PC-9 (cell line): ENCODE measurements around the gene GIGYF2.

Experiments used
- EZH2 ChIP-seq: fragments of 200-600 bp; sonication (generic); IDR thresholded peaks from 2 replicates; pipeline ENCODE4 v1.8.0; 2017; ENCODE audit warnings: antibody characterized with exemption, low read depth
- TF ChIP-seq, protein P1 (sequence below): fragments of 200-600 bp; sonication (generic); conservative IDR thresholded peaks from 2 replicates; pipeline ENCODE4 v1.6.1; 2017; ENCODE audit warnings: mixed run types, antibody characterized with exemption, mild to moderate bottlenecking, moderate library complexity

DNA sequence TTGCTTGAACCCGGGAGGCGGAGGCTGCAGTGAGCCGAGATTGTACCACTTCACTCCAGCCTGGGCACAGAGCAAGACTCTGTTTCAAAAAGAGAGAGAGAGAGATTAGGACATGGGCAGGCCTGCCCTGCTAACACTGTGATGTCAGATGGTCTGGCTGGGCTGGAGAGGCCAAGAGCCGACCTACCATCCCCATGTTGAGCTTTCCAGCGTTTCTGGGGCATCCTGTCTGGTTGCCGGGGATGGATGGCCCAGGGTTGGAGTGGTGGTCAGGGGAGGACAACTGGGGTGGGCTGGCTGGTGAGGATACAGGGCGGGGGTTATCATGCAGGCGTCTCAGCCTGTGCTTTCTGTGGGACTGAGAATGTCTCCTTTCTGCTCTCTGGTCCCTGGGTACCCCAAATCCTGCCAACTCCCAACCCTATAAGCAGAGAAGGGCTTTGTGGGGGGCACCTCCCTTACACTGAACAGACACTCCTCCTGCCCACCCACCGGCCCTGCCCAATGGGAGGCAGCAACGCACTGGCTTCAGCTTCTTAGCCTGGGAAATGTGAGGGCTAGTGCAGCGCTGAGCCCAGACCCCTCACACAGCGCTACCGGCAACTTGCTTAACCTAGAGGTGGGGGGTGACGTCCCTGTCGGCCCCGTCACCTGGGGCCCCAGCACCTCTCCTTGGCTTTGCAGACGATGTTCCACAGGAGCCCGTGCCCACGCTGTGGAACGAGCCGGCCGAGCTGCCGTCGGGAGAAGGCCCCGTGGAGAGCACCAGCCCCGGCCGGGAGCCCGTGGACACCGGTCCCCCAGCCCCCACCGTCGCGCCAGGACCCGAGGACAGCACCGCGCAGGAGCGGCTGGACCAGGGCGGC, 178.4 kb downstream of the GIGYF2 start:
- no peak for TF ChIP-seq EZH2
- TF ChIP-seq, protein P1, sequence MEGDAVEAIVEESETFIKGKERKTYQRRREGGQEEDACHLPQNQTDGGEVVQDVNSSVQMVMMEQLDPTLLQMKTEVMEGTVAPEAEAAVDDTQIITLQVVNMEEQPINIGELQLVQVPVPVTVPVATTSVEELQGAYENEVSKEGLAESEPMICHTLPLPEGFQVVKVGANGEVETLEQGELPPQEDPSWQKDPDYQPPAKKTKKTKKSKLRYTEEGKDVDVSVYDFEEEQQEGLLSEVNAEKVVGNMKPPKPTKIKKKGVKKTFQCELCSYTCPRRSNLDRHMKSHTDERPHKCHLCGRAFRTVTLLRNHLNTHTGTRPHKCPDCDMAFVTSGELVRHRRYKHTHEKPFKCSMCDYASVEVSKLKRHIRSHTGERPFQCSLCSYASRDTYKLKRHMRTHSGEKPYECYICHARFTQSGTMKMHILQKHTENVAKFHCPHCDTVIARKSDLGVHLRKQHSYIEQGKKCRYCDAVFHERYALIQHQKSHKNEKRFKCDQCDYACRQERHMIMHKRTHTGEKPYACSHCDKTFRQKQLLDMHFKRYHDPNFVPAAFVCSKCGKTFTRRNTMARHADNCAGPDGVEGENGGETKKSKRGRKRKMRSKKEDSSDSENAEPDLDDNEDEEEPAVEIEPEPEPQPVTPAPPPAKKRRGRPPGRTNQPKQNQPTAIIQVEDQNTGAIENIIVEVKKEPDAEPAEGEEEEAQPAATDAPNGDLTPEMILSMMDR = no peak
